SK-N-SH (cell line): Measurements from ENCODE around the gene SRRM4. TPM values are rescaled to one million over a fixed set of nuclear protein-coding genes. Genes with fewer than 3 reads are reported as not detected.

Source experiments
- CTCF ChIA-PET: fragments of 300-600, 350-600 bp; formaldehyde crosslinking; extraction: SDS; loops from one replicate; lab custom pipeline; 2021; lab: Yijun Ruan, JAX
- POLR2A ChIA-PET: fragments of 350-600 bp; sonication (Branson Sonifier 250); formaldehyde crosslinking; extraction: SDS; loops from one replicate; lab custom pipeline; 2020; ENCODE audit warnings: antibody characterized with exemption, inconsistent platforms; lab: Yijun Ruan, JAX
- DNase-seq: peaks from one replicate; pipeline ENCODE4 v3.0.0; 2012
- H2AFZ ChIP-seq: fragments of 200-600 bp; sonication (generic); 2 replicates; pipeline ENCODE4 v1.8.1; 2016; ENCODE audit warnings: antibody characterized with exemption, mild to moderate bottlenecking, low read depth
- H3F3A ChIP-seq: fragments of 200-600 bp; sonication (generic); replicated peaks from 2 replicates; pipeline ENCODE3; 2016; ENCODE audit warnings: antibody characterized with exemption, mild to moderate bottlenecking; ENCODE audit not compliant: insufficient read depth
- H3K27ac ChIP-seq, 2 experiments: fragments of 200-500 bp in 1 of 2; fragments of 200-600 bp in 1 of 2; sonication (Bioruptor generic) in 1 of 2; sonication (generic), shearing (Covaris generic) in 1 of 2; 2 replicates each; pipeline versions ENCODE4 v1.5.1 to v1.6.1; 2014 to 2016; ENCODE audit warnings: low read depth in 2 of 2, inconsistent platforms in 1 of 2, low read length in 1 of 2, mild to moderate bottlenecking in 1 of 2, mixed read lengths in 1 of 2
- H3K27me3 ChIP-seq: fragments of 200-600 bp; sonication (generic), shearing (Covaris generic); 2 replicates; pipeline ENCODE4 v1.6.1; 2016; ENCODE audit warnings: mixed run types; ENCODE audit not compliant: insufficient read depth
- H3K36me3 ChIP-seq, 2 experiments: fragments of 200-500 bp in 1 of 2; fragments of 200-600 bp in 1 of 2; sonication (Bioruptor generic) in 1 of 2; sonication (generic) in 1 of 2; replicated peaks in 1 of 2; 2 replicates each; pipeline versions ENCODE3 to v1.5.1; 2014 to 2016; ENCODE audit warnings: low read length in 1 of 2, mild to moderate bottlenecking in 1 of 2; ENCODE audit not compliant: insufficient read depth in 2 of 2, control insufficient read depth in 1 of 2
- H3K4me1 ChIP-seq, 2 experiments: fragments of 200-500 bp in 1 of 2; fragments of 200-600 bp in 1 of 2; sonication (Bioruptor generic) in 1 of 2; sonication (generic), shearing (Covaris generic) in 1 of 2; 2 replicates each; pipeline versions ENCODE4 v1.5.1 to v1.6.1; 2014 to 2016; ENCODE audit warnings: low read depth in 1 of 2, low read length in 1 of 2, mixed run types in 1 of 2; ENCODE audit not compliant: insufficient read depth in 2 of 2, control insufficient read depth in 1 of 2
- H3K4me2 ChIP-seq: fragments of 200-600 bp; sonication (generic), shearing (Covaris generic); 2 replicates; pipeline ENCODE4 v1.6.1; 2017; ENCODE audit warnings: mixed run types
- H3K4me3 ChIP-seq, 2 experiments: fragments of 200-500 bp in 1 of 2; fragments of 200-600 bp in 1 of 2; sonication (Bioruptor generic) in 1 of 2; sonication (generic), shearing (Covaris generic) in 1 of 2; 2 replicates each; pipeline versions ENCODE4 v1.5.1 to v1.8.1; 2014 to 2016; ENCODE audit warnings: low read depth in 2 of 2, inconsistent platforms in 1 of 2, low read length in 1 of 2, mild to moderate bottlenecking in 1 of 2, mixed read lengths in 1 of 2, moderate library complexity in 1 of 2
- H3K79me2 ChIP-seq: fragments of 200-600 bp; sonication (generic); 2 replicates; pipeline ENCODE4 v1.8.1; 2017; ENCODE audit warnings: mild to moderate bottlenecking; ENCODE audit not compliant: insufficient read depth
- H3K9ac ChIP-seq: fragments of 200-600 bp; sonication (generic); 2 replicates; pipeline ENCODE4 v1.6.1; 2017; ENCODE audit warnings: mixed run types
- H3K9me2 ChIP-seq: fragments of 200-600 bp; sonication (generic); 2 replicates; pipeline ENCODE4 v1.6.1; 2017; ENCODE audit warnings: mixed run types
- H3K9me3 ChIP-seq: fragments of 200-600 bp; sonication (generic); 2 replicates; pipeline ENCODE4 v1.6.1; 2017; ENCODE audit warnings: mixed run types, mild to moderate bottlenecking, moderate library complexity
- H4K20me1 ChIP-seq: fragments of 200-600 bp; sonication (generic); 2 replicates; pipeline ENCODE4 v1.6.1; 2017; ENCODE audit warnings: mild to moderate bottlenecking, mixed run types; ENCODE audit not compliant: insufficient read depth
- CHD2 ChIP-seq: fragments of 150-350 bp; IDR thresholded peaks from 2 replicates; pipeline ENCODE4 v1.6.1; 2018; ENCODE audit warnings: low read length; ENCODE audit not compliant: partially characterized antibody
- GABPA ChIP-seq: IDR thresholded peaks from 2 replicates; pipeline ENCODE4 v1.4.0; 2012; ENCODE audit warnings: low read depth, mild to moderate bottlenecking
- GATA2 ChIP-seq: sonication (generic); formaldehyde crosslinking; IDR thresholded peaks from 2 replicates; pipeline ENCODE4 v1.5.0; 2020; ENCODE audit warnings: mild to moderate bottlenecking, missing genetic modification reagents
- MEF2A ChIP-seq: IDR thresholded peaks from 2 replicates; pipeline ENCODE4 v1.4.0; 2012; ENCODE audit warnings: low read depth, borderline replicate concordance
- MXI1 ChIP-seq: IDR thresholded peaks from 2 replicates; pipeline ENCODE4 v1.6.1; 2012; ENCODE audit warnings: mild to moderate bottlenecking, low read depth, low read length, improper control_type of control experiment
- NRF1 ChIP-seq: IDR thresholded peaks from 2 replicates; pipeline ENCODE4 v1.6.1; 2012; ENCODE audit warnings: low read depth, mild to moderate bottlenecking, low read length
- POLR2AphosphoS5 ChIP-seq: IDR thresholded peaks from 2 replicates; pipeline ENCODE4 v1.6.1; 2012; ENCODE audit warnings: low read depth, low read length
- RXRA ChIP-seq: IDR thresholded peaks from 2 replicates; pipeline ENCODE4 v1.4.0; 2012; ENCODE audit warnings: low read depth, mild to moderate bottlenecking, borderline replicate concordance
- SMC3 ChIP-seq: IDR thresholded peaks from 2 replicates; pipeline ENCODE4 v1.6.1; 2012; ENCODE audit warnings: low read depth, low read length, improper control_type of control experiment
- TAF1 ChIP-seq: IDR thresholded peaks from 2 replicates; pipeline ENCODE4 v1.6.1; 2012; ENCODE audit warnings: low read depth, mild to moderate bottlenecking, low read length, moderate library complexity, borderline replicate concordance
- WGBS: methylation state at CpG from one replicate; pipeline ENCODE4 v1.1.6; 2017; ENCODE audit warnings: low lambda C conversion rate; 5-methylcytosine and 5-hydroxymethylcytosine counted together
- polyA plus RNA-seq, 3 experiments: library from polyadenylated mRNA; depleted of rRNA; stranded (reverse); fragments of >200 nt; gene quantifications; 2 replicates each; pipeline ENCODE4 v1.2.3, GENCODE V29; 2012
- TF ChIP-seq, protein P1 (sequence below): fragments of 200-600 bp; sonication (generic); IDR thresholded peaks from 2 replicates; pipeline ENCODE4 v1.6.1; 2017; ENCODE audit warnings: antibody characterized with exemption, mild to moderate bottlenecking, moderate library complexity
- TF ChIP-seq, protein P2 (sequence below): IDR thresholded peaks from 2 replicates; pipeline ENCODE4 v1.6.1; 2012; ENCODE audit warnings: mild to moderate bottlenecking, low read depth, low read length, moderate library complexity
- TF ChIP-seq, protein P3 (sequence below): fragments of 150-350 bp; IDR thresholded peaks from 2 replicates; pipeline ENCODE4 v1.6.1; 2017; ENCODE audit warnings: antibody characterized with exemption, low read length, low read depth, borderline replicate concordance
- TF ChIP-seq, protein P4 (sequence below): IDR thresholded peaks from 2 replicates; pipeline ENCODE4 v1.4.0; 2012; ENCODE audit warnings: low read depth
- TF ChIP-seq, protein P5 (sequence below): fragments of 150-350 bp; IDR thresholded peaks from 2 replicates; pipeline ENCODE4 v1.6.1; 2016; ENCODE audit warnings: mild to moderate bottlenecking, low read depth, low read length
- TF ChIP-seq, protein P6 (sequence below): IDR thresholded peaks from 2 replicates; pipeline ENCODE4; 2012

SRRM4 gene
- polyA plus RNA-seq, 1 of the 3 experiments (the other 2 are of a cell fraction) = 0.03 TPM

DNA sequence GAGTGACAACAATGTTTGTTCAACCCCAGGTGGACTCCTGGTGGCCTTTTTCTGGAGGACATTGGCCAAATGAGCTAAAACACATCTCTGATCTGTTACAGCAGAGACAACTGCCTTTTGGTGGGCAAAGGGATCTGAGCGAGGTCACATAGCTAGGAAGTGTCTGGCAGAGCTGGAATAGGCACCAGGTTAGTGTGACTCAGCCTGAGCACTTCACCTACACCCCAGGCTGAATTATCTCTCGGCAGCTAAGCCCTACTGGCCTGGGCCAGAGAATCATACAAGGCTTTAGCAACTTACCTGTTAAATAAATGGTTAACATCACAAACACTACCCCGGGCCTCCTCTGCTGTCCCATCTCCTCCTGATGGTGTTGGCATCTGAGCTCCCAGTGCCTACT is 147.2 kb downstream of the SRRM4 start:
- Histone ChIP-seq H2AFZ (no peak overlapping the region), H3F3A (no peaks in the 10 kb centered on the region), H3K79me2 (no peaks in the 10 kb centered on the region), H3K4me1 (no peaks in the 10 kb centered on the region), H3K27me3 (no peaks in the 10 kb centered on the region), H3K4me2 (no peak overlapping the region), H3K9me3 (no peaks in the 10 kb centered on the region), H4K20me1 (no peaks in the 10 kb centered on the region), H3K36me3 (no peaks in the 10 kb centered on the region), H3K27ac (no peak overlapping the region), H3K4me3 (no peak overlapping the region), H3K9ac (no peak overlapping the region), H3K9me2 (no peaks in the 10 kb centered on the region)
- 11% methylated on average over 2 of the region's 3 CpGs for WGBS
- ChIA-PET CTCF (interaction anchor here (1.1 kb wide), 1 partner anchor 284 kb away, joined by 4 read pairs; no protein-coding TSS in a partner anchor), POLR2A (no interaction called here)
- DNase-seq = no peak
- TF ChIP-seq, protein P1, sequence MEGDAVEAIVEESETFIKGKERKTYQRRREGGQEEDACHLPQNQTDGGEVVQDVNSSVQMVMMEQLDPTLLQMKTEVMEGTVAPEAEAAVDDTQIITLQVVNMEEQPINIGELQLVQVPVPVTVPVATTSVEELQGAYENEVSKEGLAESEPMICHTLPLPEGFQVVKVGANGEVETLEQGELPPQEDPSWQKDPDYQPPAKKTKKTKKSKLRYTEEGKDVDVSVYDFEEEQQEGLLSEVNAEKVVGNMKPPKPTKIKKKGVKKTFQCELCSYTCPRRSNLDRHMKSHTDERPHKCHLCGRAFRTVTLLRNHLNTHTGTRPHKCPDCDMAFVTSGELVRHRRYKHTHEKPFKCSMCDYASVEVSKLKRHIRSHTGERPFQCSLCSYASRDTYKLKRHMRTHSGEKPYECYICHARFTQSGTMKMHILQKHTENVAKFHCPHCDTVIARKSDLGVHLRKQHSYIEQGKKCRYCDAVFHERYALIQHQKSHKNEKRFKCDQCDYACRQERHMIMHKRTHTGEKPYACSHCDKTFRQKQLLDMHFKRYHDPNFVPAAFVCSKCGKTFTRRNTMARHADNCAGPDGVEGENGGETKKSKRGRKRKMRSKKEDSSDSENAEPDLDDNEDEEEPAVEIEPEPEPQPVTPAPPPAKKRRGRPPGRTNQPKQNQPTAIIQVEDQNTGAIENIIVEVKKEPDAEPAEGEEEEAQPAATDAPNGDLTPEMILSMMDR = no peak
- TF ChIP-seq CHD2 (no peak), GABPA (no peak), NRF1 (no peak), POLR2AphosphoS5 (no peak), SMC3 (no peak), MEF2A (no peak), RXRA (no peak), TAF1 (no peak), GATA2 (CRISPR knock-in tag) (no peak), MXI1 (no peak)
- TF ChIP-seq, protein P2, sequence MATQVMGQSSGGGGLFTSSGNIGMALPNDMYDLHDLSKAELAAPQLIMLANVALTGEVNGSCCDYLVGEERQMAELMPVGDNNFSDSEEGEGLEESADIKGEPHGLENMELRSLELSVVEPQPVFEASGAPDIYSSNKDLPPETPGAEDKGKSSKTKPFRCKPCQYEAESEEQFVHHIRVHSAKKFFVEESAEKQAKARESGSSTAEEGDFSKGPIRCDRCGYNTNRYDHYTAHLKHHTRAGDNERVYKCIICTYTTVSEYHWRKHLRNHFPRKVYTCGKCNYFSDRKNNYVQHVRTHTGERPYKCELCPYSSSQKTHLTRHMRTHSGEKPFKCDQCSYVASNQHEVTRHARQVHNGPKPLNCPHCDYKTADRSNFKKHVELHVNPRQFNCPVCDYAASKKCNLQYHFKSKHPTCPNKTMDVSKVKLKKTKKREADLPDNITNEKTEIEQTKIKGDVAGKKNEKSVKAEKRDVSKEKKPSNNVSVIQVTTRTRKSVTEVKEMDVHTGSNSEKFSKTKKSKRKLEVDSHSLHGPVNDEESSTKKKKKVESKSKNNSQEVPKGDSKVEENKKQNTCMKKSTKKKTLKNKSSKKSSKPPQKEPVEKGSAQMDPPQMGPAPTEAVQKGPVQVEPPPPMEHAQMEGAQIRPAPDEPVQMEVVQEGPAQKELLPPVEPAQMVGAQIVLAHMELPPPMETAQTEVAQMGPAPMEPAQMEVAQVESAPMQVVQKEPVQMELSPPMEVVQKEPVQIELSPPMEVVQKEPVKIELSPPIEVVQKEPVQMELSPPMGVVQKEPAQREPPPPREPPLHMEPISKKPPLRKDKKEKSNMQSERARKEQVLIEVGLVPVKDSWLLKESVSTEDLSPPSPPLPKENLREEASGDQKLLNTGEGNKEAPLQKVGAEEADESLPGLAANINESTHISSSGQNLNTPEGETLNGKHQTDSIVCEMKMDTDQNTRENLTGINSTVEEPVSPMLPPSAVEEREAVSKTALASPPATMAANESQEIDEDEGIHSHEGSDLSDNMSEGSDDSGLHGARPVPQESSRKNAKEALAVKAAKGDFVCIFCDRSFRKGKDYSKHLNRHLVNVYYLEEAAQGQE = no peak
- TF ChIP-seq, protein P3, sequence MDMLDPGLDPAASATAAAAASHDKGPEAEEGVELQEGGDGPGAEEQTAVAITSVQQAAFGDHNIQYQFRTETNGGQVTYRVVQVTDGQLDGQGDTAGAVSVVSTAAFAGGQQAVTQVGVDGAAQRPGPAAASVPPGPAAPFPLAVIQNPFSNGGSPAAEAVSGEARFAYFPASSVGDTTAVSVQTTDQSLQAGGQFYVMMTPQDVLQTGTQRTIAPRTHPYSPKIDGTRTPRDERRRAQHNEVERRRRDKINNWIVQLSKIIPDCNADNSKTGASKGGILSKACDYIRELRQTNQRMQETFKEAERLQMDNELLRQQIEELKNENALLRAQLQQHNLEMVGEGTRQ = no peak
- TF ChIP-seq, protein P4, sequence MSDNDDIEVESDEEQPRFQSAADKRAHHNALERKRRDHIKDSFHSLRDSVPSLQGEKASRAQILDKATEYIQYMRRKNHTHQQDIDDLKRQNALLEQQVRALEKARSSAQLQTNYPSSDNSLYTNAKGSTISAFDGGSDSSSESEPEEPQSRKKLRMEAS = no peak
- TF ChIP-seq, protein P5, sequence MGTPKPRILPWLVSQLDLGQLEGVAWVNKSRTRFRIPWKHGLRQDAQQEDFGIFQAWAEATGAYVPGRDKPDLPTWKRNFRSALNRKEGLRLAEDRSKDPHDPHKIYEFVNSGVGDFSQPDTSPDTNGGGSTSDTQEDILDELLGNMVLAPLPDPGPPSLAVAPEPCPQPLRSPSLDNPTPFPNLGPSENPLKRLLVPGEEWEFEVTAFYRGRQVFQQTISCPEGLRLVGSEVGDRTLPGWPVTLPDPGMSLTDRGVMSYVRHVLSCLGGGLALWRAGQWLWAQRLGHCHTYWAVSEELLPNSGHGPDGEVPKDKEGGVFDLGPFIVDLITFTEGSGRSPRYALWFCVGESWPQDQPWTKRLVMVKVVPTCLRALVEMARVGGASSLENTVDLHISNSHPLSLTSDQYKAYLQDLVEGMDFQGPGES = no peak
- TF ChIP-seq, protein P6, sequence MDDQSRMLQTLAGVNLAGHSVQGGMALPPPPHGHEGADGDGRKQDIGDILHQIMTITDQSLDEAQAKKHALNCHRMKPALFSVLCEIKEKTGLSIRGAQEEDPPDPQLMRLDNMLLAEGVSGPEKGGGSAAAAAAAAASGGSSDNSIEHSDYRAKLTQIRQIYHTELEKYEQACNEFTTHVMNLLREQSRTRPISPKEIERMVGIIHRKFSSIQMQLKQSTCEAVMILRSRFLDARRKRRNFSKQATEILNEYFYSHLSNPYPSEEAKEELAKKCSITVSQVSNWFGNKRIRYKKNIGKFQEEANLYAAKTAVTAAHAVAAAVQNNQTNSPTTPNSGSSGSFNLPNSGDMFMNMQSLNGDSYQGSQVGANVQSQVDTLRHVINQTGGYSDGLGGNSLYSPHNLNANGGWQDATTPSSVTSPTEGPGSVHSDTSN = no peak
